ENCODE measurements around the gene CLSTN2.

Gene CLSTN2

DNA sequence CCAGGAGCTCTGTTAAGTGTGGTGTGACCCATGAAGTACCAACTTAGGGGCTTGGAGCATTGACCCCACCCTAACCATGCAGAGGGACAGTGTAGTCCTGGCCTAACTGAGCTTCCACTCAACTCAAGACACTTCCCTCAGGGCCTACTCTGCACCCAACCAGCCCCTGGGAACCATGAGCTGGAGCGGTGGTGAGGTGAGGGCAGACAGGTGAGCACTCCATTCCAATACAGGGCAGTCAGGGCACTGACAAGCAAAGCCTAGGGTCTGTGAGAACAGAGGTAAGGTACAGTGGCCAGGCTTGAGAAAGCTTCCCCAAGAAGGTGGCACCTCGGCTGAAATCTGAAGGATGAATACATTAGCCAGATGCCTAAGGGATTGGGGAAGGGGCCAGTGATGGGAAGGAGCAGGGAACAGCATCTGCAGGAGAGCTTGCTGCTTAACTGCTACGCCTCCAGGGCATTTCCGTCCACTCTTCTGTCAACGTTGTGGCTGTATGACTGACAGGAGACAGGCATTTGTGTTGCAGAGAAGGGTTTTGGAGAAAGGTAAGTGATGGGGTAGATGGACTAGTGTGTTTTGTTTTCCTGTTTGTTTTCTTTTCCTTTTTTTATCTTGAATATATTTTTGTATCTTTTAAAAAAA is 499.4 kb downstream of the CLSTN2 start:
- TF ChIP-seq, protein P1, sequence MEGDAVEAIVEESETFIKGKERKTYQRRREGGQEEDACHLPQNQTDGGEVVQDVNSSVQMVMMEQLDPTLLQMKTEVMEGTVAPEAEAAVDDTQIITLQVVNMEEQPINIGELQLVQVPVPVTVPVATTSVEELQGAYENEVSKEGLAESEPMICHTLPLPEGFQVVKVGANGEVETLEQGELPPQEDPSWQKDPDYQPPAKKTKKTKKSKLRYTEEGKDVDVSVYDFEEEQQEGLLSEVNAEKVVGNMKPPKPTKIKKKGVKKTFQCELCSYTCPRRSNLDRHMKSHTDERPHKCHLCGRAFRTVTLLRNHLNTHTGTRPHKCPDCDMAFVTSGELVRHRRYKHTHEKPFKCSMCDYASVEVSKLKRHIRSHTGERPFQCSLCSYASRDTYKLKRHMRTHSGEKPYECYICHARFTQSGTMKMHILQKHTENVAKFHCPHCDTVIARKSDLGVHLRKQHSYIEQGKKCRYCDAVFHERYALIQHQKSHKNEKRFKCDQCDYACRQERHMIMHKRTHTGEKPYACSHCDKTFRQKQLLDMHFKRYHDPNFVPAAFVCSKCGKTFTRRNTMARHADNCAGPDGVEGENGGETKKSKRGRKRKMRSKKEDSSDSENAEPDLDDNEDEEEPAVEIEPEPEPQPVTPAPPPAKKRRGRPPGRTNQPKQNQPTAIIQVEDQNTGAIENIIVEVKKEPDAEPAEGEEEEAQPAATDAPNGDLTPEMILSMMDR (IDR thresholded peaks at IDR 0.05; ENCODE audit: low read depth, low read length, poor library complexity, severe bottlenecking), result no peak
- TF ChIP-seq EZH2phosphoT487 (IDR thresholded peaks at IDR 0.05; ENCODE audit: borderline replicate concordance, low read length), result no peak
- H3K4me2 ChIP-seq (ENCODE audit: low read length), result no peak overlapping the region

DNA sequence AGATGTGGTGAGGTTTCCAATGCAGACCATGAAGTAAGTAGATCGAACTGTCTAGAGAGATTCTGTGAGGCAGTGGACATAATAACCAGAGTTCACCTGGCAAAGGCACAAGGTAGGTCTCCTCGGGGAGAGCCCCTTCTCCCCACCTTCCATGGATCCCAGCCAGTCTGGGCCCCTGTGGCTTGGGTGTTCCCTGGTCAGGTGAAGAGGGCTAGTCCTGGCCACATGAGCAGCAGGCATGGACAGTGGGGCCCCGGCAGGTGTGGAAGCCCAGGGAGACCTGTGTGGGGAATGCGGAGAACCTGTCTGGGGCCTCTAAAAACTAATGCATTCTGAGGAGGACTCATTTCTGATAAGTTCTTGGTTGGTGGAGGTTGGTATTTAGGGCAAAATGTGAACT is 501.4 kb downstream of the CLSTN2 start:
- H3K9me3 ChIP-seq (ENCODE audit: control insufficient read depth, insufficient read depth, low read length), result no peaks in the 10 kb centered on the region
- no peaks in the 10 kb centered on the region for H4K20me1 ChIP-seq (ENCODE audit: control insufficient read depth, insufficient read depth, low read depth, low read length)
- H3F3A ChIP-seq (ENCODE audit: control insufficient read depth, insufficient read depth), result no peaks in the 10 kb centered on the region
- no peaks in the 10 kb centered on the region for H3K79me2 ChIP-seq (ENCODE audit: control insufficient read depth, low read length)
- no peaks in the 10 kb centered on the region for H3K27me3 ChIP-seq (ENCODE audit: control insufficient read depth, low read length)
- no peaks in the 10 kb centered on the region for H3K36me3 ChIP-seq (ENCODE audit: control insufficient read depth, low read length)
- H3K4me3 ChIP-seq (ENCODE audit: low read length), result no peak overlapping the region
- H3K9me2 ChIP-seq (replicated peaks; ENCODE audit: control insufficient read depth, low read length), result no peaks in the 10 kb centered on the region
- no peaks in the 10 kb centered on the region for H3K4me1 ChIP-seq (ENCODE audit: control insufficient read depth, low read length)
- H3K27ac ChIP-seq (ENCODE audit: low read depth, low read length), result no peak overlapping the region
- no peak for TF ChIP-seq EZH2phosphoT487 (IDR thresholded peaks at IDR 0.05; ENCODE audit: borderline replicate concordance, low read length)
- TF ChIP-seq, protein P1 (IDR thresholded peaks at IDR 0.05; ENCODE audit: low read depth, low read length, poor library complexity, severe bottlenecking), result no peak
- H3K4me2 ChIP-seq (ENCODE audit: low read length), result no peak overlapping the region

More for the DNA sequence above, 499.4 kb downstream of the CLSTN2 start:
- H4K20me1 ChIP-seq (ENCODE audit: control insufficient read depth, insufficient read depth, low read depth, low read length), result no peaks in the 10 kb centered on the region
- no peaks in the 10 kb centered on the region for H3K79me2 ChIP-seq (ENCODE audit: control insufficient read depth, low read length)
- no peaks in the 10 kb centered on the region for H3F3A ChIP-seq (ENCODE audit: control insufficient read depth, insufficient read depth)
- no peaks in the 10 kb centered on the region for H3K36me3 ChIP-seq (ENCODE audit: control insufficient read depth, low read length)
- no peak overlapping the region for H3K27ac ChIP-seq (ENCODE audit: low read depth, low read length)
- H3K4me3 ChIP-seq (ENCODE audit: low read length), result no peak overlapping the region
- H3K27me3 ChIP-seq (ENCODE audit: control insufficient read depth, low read length), result no peaks in the 10 kb centered on the region
- no peaks in the 10 kb centered on the region for H3K4me1 ChIP-seq (ENCODE audit: control insufficient read depth, low read length)
- H3K9me3 ChIP-seq (ENCODE audit: control insufficient read depth, insufficient read depth, low read length), result no peaks in the 10 kb centered on the region
- no peaks in the 10 kb centered on the region for H3K9me2 ChIP-seq (replicated peaks; ENCODE audit: control insufficient read depth, low read length)

DNA sequence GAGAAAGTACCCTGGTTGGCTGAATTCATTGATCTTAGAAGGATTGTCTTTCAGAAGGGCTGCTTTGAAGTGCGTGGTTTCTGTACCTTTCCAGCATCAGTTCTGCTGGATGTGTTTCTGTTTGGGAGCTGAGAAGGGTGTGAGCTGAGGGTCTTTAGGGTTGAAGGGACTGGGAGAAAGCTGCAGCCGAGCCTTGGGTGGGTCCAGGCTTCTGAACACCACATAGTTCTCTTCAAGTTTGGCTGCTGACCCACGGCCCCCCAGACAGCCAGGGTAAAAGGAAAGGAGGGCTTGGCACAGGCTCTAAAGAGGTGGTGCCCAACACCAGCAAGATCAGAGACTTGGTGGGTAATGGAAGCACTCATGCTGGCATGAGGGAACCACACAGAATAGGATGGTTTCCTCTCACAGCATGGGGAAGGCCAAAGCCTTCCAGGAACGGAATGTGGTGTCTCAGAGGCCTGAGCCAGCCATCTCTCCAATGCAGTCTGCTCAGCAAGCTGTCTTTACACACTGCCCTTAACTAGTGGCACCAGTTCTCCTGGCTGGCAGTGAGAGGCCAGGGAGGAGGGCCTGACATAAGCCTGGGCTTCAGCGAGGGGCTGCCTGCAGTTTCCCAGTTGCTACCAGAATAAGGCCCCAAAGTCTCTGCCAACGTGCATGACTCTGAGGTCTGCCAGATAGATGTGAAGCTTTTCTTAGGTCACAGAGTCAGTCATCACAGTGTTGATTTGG is 503.9 kb downstream of the CLSTN2 start:
- no peak overlapping the region for H3K4me3 ChIP-seq (ENCODE audit: low read length)
- TF ChIP-seq EZH2phosphoT487 (IDR thresholded peaks at IDR 0.05; ENCODE audit: borderline replicate concordance, low read length), result no peak
- TF ChIP-seq, protein P1 (IDR thresholded peaks at IDR 0.05; ENCODE audit: low read depth, low read length, poor library complexity, severe bottlenecking), result no peak
- H3K79me2 ChIP-seq (ENCODE audit: control insufficient read depth, low read length), result no peaks in the 10 kb centered on the region
- H3F3A ChIP-seq (ENCODE audit: control insufficient read depth, insufficient read depth), result no peaks in the 10 kb centered on the region
- H3K4me1 ChIP-seq (ENCODE audit: control insufficient read depth, low read length), result no peaks in the 10 kb centered on the region
- H3K27ac ChIP-seq (ENCODE audit: low read depth, low read length), result no peak overlapping the region
- H3K36me3 ChIP-seq (ENCODE audit: control insufficient read depth, low read length), result no peaks in the 10 kb centered on the region
- H3K9me2 ChIP-seq (replicated peaks; ENCODE audit: control insufficient read depth, low read length), result no peaks in the 10 kb centered on the region
- no peaks in the 10 kb centered on the region for H4K20me1 ChIP-seq (ENCODE audit: control insufficient read depth, insufficient read depth, low read depth, low read length)
- peaks cover 4% of the 10 kb centered on the region; the same call in 1 of the 2 replicates for H3K27me3 ChIP-seq (ENCODE audit: control insufficient read depth, low read length)
- H3K4me2 ChIP-seq (ENCODE audit: low read length), result no peak overlapping the region
- H3K9me3 ChIP-seq (ENCODE audit: control insufficient read depth, insufficient read depth, low read length), result no peaks in the 10 kb centered on the region

Data from DOHH2 (cell line).